Dendritic cell treated with granulocyte-macrophage colony-stimulating factor and Interleukin-4, amounts not matched to agents 40 ng/mL and 50 ng/mL, for 4 days (primary cell): ENCODE data around the gene HOXA13.

Source experiments
- H3K27ac Mint-ChIP-seq: one replicate; pipeline ENCODE4 v1.8.0; 2022; ENCODE audit warnings: mild to moderate bottlenecking, mixed read lengths
- H3K27me3 Mint-ChIP-seq: one replicate; pipeline ENCODE4 v1.8.0; 2022; ENCODE audit warnings: mild to moderate bottlenecking, mixed read lengths
- H3K36me3 Mint-ChIP-seq: one replicate; pipeline ENCODE4 v1.8.0; 2022; ENCODE audit warnings: low read depth, mixed read lengths
- H3K4me1 Mint-ChIP-seq: one replicate; pipeline ENCODE4 v1.8.0; 2022; ENCODE audit warnings: low read depth, mixed read lengths
- H3K4me3 Mint-ChIP-seq: one replicate; pipeline ENCODE4 v1.8.0; 2022; ENCODE audit warnings: mild to moderate bottlenecking, moderate library complexity, mixed read lengths
- H3K9me3 Mint-ChIP-seq: one replicate; pipeline ENCODE4 v1.8.0; 2022; ENCODE audit warnings: mixed read lengths
- intact Hi-C: fragments of 100-400 bp; cut with micrococcal nuclease; formaldehyde crosslinking; loops from one replicate; pipeline ENCODE4 v1.15.0; 2022

The HOXA13 gene

GRCh38 chr7:27157702-27158431 is 42.0 kb downstream of the HOXA13 start:
- H3K27ac Mint-ChIP-seq = no peak overlapping the region
- no peak overlapping the region for H3K4me3 Mint-ChIP-seq
- no peaks in the 10 kb centered on the region for H3K9me3 Mint-ChIP-seq
- H3K36me3 Mint-ChIP-seq = no peaks in the 10 kb centered on the region
- H3K27me3 Mint-ChIP-seq = peaks cover 89% of the 10 kb centered on the region
- intact Hi-C loops = loop anchor here (10.0 kb wide), 1 partner anchor 63 kb away; the partner anchor contains the start of gene HOXA1
- peaks cover 57% of the 10 kb centered on the region for H3K4me1 Mint-ChIP-seq

DNA sequence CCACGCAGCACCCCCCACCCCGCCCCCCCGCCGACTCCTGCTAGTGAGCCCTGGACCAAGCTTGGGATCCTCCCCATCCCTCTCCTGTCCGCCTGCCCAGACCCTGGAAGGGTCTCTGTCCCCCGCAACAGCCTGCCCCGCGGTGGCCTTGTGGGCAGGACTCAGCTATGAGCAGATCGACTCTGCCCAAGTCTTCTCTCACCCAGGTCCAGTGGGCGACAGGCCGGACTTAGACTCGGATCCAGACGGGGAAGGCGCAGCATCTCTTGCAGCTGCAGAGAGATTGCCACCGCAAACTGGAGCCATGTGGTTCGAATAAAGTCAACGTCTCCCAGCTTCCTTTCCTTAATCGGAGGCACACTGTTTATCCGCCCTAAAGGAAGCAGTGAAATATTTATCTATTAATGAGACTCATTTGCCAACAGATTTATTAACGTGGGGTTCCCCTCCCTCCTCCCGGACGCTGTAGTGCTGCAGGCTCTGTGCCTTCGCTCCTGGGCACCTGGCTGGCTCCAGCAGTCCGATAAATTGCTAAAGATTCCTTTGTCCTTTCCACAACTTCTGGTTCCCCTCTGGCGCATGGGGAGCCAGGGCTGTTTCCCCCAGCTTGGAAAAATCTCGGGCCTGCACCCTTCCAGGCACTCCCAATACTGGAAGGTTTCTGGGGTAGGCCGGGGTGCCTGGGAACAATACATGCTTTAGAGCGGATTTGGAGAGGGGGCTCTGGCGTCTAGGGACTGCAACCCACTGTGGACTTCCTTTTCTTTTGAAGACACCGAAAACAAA is 42.8 kb downstream of the HOXA13 start:
- no peak overlapping the region for H3K27ac Mint-ChIP-seq
- peaks cover 62% of the 10 kb centered on the region for H3K4me1 Mint-ChIP-seq
- H3K36me3 Mint-ChIP-seq = no peaks in the 10 kb centered on the region
- intact Hi-C loops = loop anchor here (10.0 kb wide), 1 partner anchor 62 kb away; the partner anchor contains the start of gene HOXA1
- H3K4me3 Mint-ChIP-seq = peak overlapping the region; percentile 42
- H3K9me3 Mint-ChIP-seq = no peaks in the 10 kb centered on the region
- peaks cover 93% of the 10 kb centered on the region for H3K27me3 Mint-ChIP-seq

DNA sequence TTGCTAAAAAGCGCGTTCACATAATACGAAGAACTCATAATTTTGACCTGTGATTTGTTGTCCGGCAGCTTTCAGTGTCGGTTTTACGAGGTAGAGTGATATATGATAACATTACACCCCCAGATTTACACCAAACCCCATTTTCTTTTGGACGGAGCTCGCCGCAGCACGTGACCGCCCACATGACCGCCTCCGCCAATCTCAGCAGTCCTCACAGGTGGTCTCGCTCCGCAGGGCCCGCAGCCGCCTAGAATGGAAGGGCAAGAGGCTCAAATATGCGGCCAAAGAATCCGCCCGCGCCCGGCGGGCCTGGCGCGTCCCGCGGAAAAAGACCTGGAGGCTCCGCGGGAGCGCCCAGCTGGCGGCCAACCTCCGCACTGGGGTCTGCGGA is 43.4 kb downstream of the HOXA13 start, which contains the start of gene HOXA7:
Gene HOXA7 (minus strand): TSS at position 168 of the 391 bp plus-strand sequence. CDS start 130 bp downstream, at position 38.
- H3K4me3 Mint-ChIP-seq = peak within 1 kb of the TSS; percentile 73
- no peak within 1 kb of the TSS for H3K27ac Mint-ChIP-seq
- peaks cover 64% of the 10 kb centered on the region for H3K4me1 Mint-ChIP-seq
- no peaks in the 10 kb centered on the region for H3K9me3 Mint-ChIP-seq
- intact Hi-C loops = loop anchor here (10.0 kb wide), 1 partner anchor 62 kb away; the partner anchor contains the start of gene HOXA1
- H3K27me3 Mint-ChIP-seq = peaks cover 93% of the 10 kb centered on the region
- H3K36me3 Mint-ChIP-seq = no peaks in the 10 kb centered on the region

DNA sequence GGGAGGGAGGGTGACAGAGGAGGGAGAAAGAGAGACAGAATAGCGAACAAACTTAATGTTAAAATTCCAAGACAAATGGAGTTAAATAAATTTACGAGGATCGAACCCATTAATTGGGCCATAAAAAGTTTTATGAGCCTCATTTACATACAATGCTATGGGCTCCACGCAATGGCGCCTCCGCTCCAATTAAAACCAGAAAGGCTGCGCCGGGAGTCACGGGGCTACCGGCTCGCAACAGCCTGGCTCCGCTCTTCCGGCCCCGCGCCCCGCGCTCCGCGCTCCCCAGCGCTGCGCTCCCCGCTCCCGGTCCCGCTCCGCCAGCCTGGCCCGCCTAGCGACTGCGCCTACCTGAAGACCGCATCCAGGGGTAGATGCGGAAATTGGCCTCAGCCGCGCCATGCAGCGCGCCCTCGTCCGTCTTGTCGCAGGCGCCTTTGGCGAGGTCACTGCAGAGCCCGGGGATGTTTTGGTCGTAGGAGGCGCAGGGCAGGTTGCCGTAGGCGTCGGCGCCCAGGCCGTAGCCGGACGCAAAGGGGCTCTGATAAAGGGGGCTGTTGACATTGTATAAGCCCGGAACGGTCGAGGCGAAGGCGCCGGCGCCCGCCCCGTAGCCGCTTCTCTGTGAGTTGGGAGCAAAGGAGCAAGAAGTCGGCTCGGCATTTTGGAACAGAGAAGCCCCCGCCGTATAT is 43.9 kb downstream of the HOXA13 start:
- intact Hi-C loops = loop anchor here (10.0 kb wide), 1 partner anchor 61 kb away; the partner anchor contains the start of gene HOXA1
- no peak overlapping the region for H3K27ac Mint-ChIP-seq
- peaks cover 69% of the 10 kb centered on the region for H3K4me1 Mint-ChIP-seq
- H3K9me3 Mint-ChIP-seq = no peaks in the 10 kb centered on the region
- peak overlapping the region; percentile 73 for H3K4me3 Mint-ChIP-seq
- no peaks in the 10 kb centered on the region for H3K36me3 Mint-ChIP-seq
- peaks cover 99% of the 10 kb centered on the region for H3K27me3 Mint-ChIP-seq

DNA sequence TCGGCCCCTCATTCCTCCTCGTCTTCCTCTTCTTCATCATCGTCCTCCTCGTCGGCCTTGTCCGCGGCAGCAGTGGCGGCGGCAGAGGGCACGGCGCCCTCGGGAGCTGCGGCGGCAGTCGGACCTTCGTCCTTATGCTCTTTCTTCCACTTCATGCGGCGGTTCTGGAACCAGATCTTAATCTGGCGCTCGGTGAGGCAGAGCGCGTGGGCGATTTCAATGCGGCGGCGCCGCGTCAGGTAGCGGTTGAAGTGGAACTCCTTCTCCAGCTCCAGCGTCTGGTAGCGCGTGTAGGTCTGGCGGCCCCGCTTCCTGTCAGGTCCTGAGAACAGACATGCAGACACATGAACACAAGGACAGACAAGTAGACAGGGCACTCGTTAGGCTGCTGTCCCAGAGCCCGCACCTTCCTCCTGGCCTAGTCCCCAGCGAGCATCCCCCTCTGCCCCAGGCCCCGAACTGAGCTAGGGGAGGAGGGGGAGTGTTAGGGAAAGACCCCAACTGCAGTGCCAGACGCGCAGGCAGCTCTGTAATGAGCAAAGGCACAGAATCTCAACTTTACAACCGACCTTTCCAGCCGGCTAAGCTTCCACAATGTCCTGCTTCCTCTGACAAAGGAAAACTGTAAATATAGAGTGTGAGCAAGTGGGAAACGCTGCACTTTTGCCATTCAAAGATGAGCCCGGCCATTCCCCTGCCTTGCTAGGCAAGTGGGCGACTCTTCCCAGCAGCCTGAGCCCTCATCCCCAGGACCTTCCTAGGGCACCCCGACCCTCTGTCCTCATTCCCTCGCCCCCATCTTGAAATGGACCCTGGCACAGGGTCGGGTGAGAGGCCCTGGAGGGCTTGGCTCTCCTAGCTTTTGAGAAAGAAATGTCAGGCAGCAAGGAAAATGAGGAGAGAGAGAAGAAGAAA is 44.7 kb downstream of the HOXA13 start:
- Mint-ChIP-seq H3K36me3 (no peaks in the 10 kb centered on the region), H3K27me3 (peaks cover 99% of the 10 kb centered on the region), H3K4me3 (peak overlapping the region; percentile 71), H3K4me1 (peaks cover 73% of the 10 kb centered on the region), H3K9me3 (no peaks in the 10 kb centered on the region), H3K27ac (no peak overlapping the region)
- intact Hi-C loops = loop anchor here (10.0 kb wide), 1 partner anchor 60 kb away; the partner anchor contains the start of gene HOXA1

DNA sequence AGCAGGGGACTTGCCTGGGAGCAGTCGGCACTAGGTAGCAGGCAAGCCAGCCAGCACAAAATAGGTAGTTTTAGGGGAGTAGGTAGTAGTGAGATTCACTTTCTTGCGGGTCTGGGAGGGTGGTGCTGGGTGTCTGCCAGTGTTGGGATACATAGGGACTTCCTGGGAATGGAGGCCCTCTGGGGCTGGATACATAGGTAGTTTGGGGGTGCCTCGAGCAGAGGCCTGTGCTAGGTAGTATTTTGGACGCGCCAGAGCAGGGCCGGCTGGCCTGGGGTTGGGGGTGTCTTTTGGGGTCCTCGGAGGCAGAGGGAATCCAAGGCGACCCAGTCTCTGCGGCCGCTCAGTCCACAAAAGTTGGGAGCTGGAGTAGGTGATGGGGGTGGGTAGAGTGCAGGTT is 45.5 kb downstream of the HOXA13 start:
- Mint-ChIP-seq H3K4me1 (peaks cover 66% of the 10 kb centered on the region), H3K9me3 (no peaks in the 10 kb centered on the region), H3K27ac (no peak overlapping the region), H3K36me3 (no peaks in the 10 kb centered on the region), H3K4me3 (peak overlapping the region; percentile 71), H3K27me3 (peaks cover 99% of the 10 kb centered on the region)
- intact Hi-C loops = loop anchor here (10.0 kb wide), 1 partner anchor 60 kb away; the partner anchor contains the start of gene HOXA1

DNA sequence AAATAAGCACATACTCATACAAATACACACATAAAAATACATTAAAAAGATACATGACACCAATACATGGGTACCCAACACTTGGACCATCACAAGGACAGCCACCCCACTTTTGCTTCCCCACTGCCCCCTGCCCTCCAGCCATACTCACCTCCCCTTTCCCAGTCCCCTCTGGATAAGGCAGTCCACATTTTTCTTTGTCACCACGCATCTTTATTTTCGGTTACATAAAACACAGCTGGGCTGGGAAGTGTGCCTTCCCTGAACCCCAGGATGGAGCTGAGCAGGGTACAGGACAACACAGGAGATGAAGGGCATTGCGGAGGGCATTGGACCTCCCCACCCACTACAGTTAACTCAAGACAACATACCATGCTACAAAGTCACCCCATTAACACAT is 46.4 kb downstream of the HOXA13 start:
- intact Hi-C loops = loop anchor here (10.0 kb wide), 1 partner anchor 59 kb away; the partner anchor contains the start of gene HOXA1
- Mint-ChIP-seq H3K27ac (no peak overlapping the region), H3K36me3 (no peaks in the 10 kb centered on the region), H3K4me3 (no peak overlapping the region), H3K4me1 (peaks cover 62% of the 10 kb centered on the region), H3K27me3 (peaks cover 99% of the 10 kb centered on the region), H3K9me3 (no peaks in the 10 kb centered on the region)

DNA sequence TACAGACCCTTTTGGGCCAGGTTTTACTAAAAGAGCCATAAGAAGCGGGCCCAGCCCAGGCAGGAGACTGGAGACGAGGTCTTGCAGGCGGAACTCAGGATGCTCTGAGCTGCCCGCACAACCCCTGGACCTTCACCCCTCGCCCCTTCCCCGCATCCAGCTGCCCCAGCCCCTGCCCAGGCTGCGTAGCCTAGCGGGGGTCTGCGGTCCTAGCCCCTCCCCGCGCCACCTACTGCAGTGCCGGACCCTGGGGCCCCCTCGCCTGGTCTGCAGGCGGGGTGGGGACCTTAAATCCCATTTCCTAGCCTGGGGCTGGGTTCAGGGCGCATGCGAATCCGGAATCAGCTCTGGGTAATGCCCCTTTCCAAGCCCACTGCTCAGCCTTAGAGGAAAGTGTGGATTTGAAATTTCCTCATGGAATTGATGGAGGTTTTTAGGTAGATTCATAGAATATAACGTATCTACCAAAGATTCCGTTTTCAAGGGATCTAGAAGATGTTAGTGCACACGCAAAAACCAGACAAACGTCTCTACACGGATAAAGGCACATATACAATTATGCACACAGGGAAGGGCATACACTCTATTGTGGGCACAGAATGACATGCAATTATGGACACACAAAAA is 47.0 kb downstream of the HOXA13 start:
- peaks cover 99% of the 10 kb centered on the region for H3K27me3 Mint-ChIP-seq

GRCh38 chr7:27151931-27152815 is 47.7 kb downstream of the HOXA13 start, which contains the start of gene HOXA3:
HOXA3 (minus strand) TSS chr7:27152583; CDS start chr7:27110640, 41,943 bp downstream.
- Mint-ChIP-seq H3K4me3 (peak within 1 kb of the TSS; percentile 70), H3K27me3 (peaks cover 98% of the 10 kb centered on the region), H3K36me3 (no peaks in the 10 kb centered on the region), H3K4me1 (peaks cover 61% of the 10 kb centered on the region), H3K27ac (peak within 1 kb of the TSS; percentile 7), H3K9me3 (no peaks in the 10 kb centered on the region)
- intact Hi-C loops = loop anchor here (10.0 kb wide), 1 partner anchor 57 kb away; the partner anchor contains the start of gene HOXA1

More for the DNA sequence above, 47.0 kb downstream of the HOXA13 start:
- no peaks in the 10 kb centered on the region for H3K9me3 Mint-ChIP-seq
- peaks cover 62% of the 10 kb centered on the region for H3K4me1 Mint-ChIP-seq
- intact Hi-C loops = loop anchor here (10.0 kb wide), 1 partner anchor 58 kb away; the partner anchor contains the start of gene HOXA1
- H3K4me3 Mint-ChIP-seq = no peak overlapping the region
- H3K36me3 Mint-ChIP-seq = no peaks in the 10 kb centered on the region
- no peak overlapping the region for H3K27ac Mint-ChIP-seq

GRCh38 chr7:27151341-27151930 is 48.5 kb downstream of the HOXA13 start:
- Mint-ChIP-seq H3K9me3 (no peaks in the 10 kb centered on the region), H3K27me3 (peaks cover 98% of the 10 kb centered on the region), H3K36me3 (no peaks in the 10 kb centered on the region), H3K4me3 (peak overlapping the region; percentile 70), H3K27ac (peak overlapping the region; percentile 7), H3K4me1 (peaks cover 65% of the 10 kb centered on the region)
- intact Hi-C loops = loop anchor here (10.0 kb wide), 1 partner anchor 57 kb away; the partner anchor contains the start of gene HOXA1
